Mesenchymal stem cell (in vitro differentiated cells and primary cell): Measurements from ENCODE around the gene PRKCD.

ENCODE experiments used
- DNase-seq: peaks from one replicate; pipeline ENCODE4 v3.0.0-alpha.2; 2013
- H2AFZ ChIP-seq: one replicate; pipeline ENCODE4 v1.6.1; 2013; ENCODE audit warnings: low read depth, mild to moderate bottlenecking, control low read depth, inconsistent platforms, low read length, moderate library complexity
- H2AK5ac ChIP-seq: 2 replicates; pipeline ENCODE4 v1.6.1; 2013; ENCODE audit warnings: low read length, moderate library complexity, mild to moderate bottlenecking, inconsistent platforms; ENCODE audit not compliant: severe bottlenecking
- H2BK120ac ChIP-seq: one replicate; pipeline ENCODE4 v1.6.1; 2013; ENCODE audit warnings: low read depth, mild to moderate bottlenecking, inconsistent platforms, low read length, moderate library complexity
- H2BK12ac ChIP-seq, 2 experiments: one replicate each; pipeline ENCODE4 v1.6.1; 2013; ENCODE audit warnings: inconsistent platforms in 2 of 2, low read length in 2 of 2, mild to moderate bottlenecking in 2 of 2, moderate library complexity in 2 of 2, control low read depth in 1 of 2
- H2BK15ac ChIP-seq: one replicate; pipeline ENCODE4 v1.6.1; 2013; ENCODE audit warnings: mild to moderate bottlenecking, low read depth, inconsistent platforms; ENCODE audit not compliant: poor library complexity, severe bottlenecking
- H2BK5ac ChIP-seq: 2 replicates; pipeline ENCODE4 v1.6.1; 2013; ENCODE audit warnings: low read depth, mild to moderate bottlenecking, low read length, control low read depth, inconsistent platforms; ENCODE audit not compliant: poor library complexity, severe bottlenecking
- H3K14ac ChIP-seq, 2 experiments: one replicate each; pipeline ENCODE4 v1.6.1; 2013; ENCODE audit warnings: inconsistent platforms in 2 of 2, low read length in 2 of 2, control low read depth in 1 of 2, mild to moderate bottlenecking in 1 of 2, moderate library complexity in 1 of 2
- H3K18ac ChIP-seq, 2 experiments: one replicate each; pipeline ENCODE4 v1.6.1; 2013; ENCODE audit warnings: inconsistent platforms in 2 of 2, low read length in 2 of 2, control low read depth in 1 of 2, low read depth in 1 of 2, mild to moderate bottlenecking in 1 of 2
- H3K23ac ChIP-seq, 2 experiments: one replicate each; pipeline ENCODE4 v1.6.1; 2013; ENCODE audit warnings: inconsistent platforms in 2 of 2, low read length in 2 of 2, mild to moderate bottlenecking in 2 of 2, moderate library complexity in 2 of 2, control low read depth in 1 of 2
- H3K27ac ChIP-seq: 2 replicates; pipeline ENCODE4 v1.5.1; 2013; ENCODE audit warnings: mild to moderate bottlenecking, moderate library complexity, low read length, control low read depth, inconsistent platforms; ENCODE audit not compliant: poor library complexity, severe bottlenecking
- H3K27me3 ChIP-seq, 2 experiments: 2 replicates each; pipeline versions ENCODE4 v1.6.1 to v1.7.0; 2013; ENCODE audit warnings: low read length in 2 of 2, mild to moderate bottlenecking in 2 of 2, moderate library complexity in 2 of 2, control low read depth in 1 of 2, inconsistent platforms in 1 of 2; ENCODE audit not compliant: control insufficient read depth in 1 of 2, insufficient read depth in 1 of 2
- H3K36me3 ChIP-seq, 2 experiments: 2 replicates each; pipeline versions ENCODE4 v1.6.1 to v1.7.0; 2013; ENCODE audit warnings: low read length in 2 of 2, control low read depth in 1 of 2, inconsistent platforms in 1 of 2, low read depth in 1 of 2, mild to moderate bottlenecking in 1 of 2; ENCODE audit not compliant: insufficient read depth in 2 of 2, control insufficient read depth in 1 of 2
- H3K4ac ChIP-seq, 2 experiments: one replicate each; pipeline ENCODE4 v1.6.1; 2013; ENCODE audit warnings: inconsistent platforms in 2 of 2, low read length in 2 of 2, mild to moderate bottlenecking in 2 of 2, moderate library complexity in 2 of 2, control low read depth in 1 of 2, low read depth in 1 of 2
- H3K4me1 ChIP-seq: 2 replicates; pipeline ENCODE4 v1.6.1; 2013; ENCODE audit warnings: low read depth, low read length, control low read depth; ENCODE audit not compliant: control insufficient read depth, insufficient read depth
- H3K4me2 ChIP-seq: 2 replicates; pipeline ENCODE4 v1.6.1; 2013; ENCODE audit warnings: low read length, mild to moderate bottlenecking, inconsistent platforms; ENCODE audit not compliant: poor library complexity, severe bottlenecking
- H3K4me3 ChIP-seq, 2 experiments: 2 replicates each; pipeline versions ENCODE4 v1.5.1 to v1.7.0; 2013; ENCODE audit warnings: low read length in 2 of 2, mild to moderate bottlenecking in 2 of 2, control low read depth in 1 of 2, low read depth in 1 of 2; ENCODE audit not compliant: insufficient read depth in 1 of 2
- H3K79me1 ChIP-seq: replicated peaks from 2 replicates; pipeline ENCODE4 v1.6.1; 2013; ENCODE audit warnings: mild to moderate bottlenecking, control low read depth, low read length, inconsistent platforms; ENCODE audit not compliant: poor library complexity, severe bottlenecking
- H3K9ac ChIP-seq: 2 replicates; pipeline ENCODE4 v1.7.0; 2013; ENCODE audit warnings: mild to moderate bottlenecking, low read length, moderate library complexity
- H3K9me3 ChIP-seq: 2 replicates; pipeline ENCODE4 v1.7.0; 2013; ENCODE audit warnings: mild to moderate bottlenecking, low read length; ENCODE audit not compliant: control insufficient read depth
- H4K8ac ChIP-seq: one replicate; pipeline ENCODE4 v1.6.1; 2013; ENCODE audit warnings: inconsistent platforms, mild to moderate bottlenecking, low read length, moderate library complexity
- H4K91ac ChIP-seq: one replicate; pipeline ENCODE4 v1.6.1; 2013; ENCODE audit warnings: mild to moderate bottlenecking, low read length, inconsistent platforms
- WGBS: methylation state at CpG from one replicate; pipeline ENCODE4 v1.1.7; 2013; ENCODE audit warnings: mixed read lengths; 5-methylcytosine and 5-hydroxymethylcytosine counted together

PRKCD gene

GRCh38 chr3:53226841-53227407 lies 65.9 kb downstream of the PRKCD start:
- 94% methylated on average over 13 of the region's 17 CpGs for WGBS
- no peak overlapping the region for H3K4ac ChIP-seq
- H3K4me1 ChIP-seq, result peaks cover under 1% of the 10 kb centered on the region
- H4K91ac ChIP-seq, result peak overlapping the region; percentile 39
- H3K4me3 ChIP-seq, result no peak overlapping the region
- no peak overlapping the region for H3K9ac ChIP-seq
- no peak overlapping the region for H3K18ac ChIP-seq
- H3K27ac ChIP-seq, result no peak overlapping the region
- DNase-seq, result no peak
- H2AK5ac ChIP-seq, result no peak overlapping the region
- no peak overlapping the region for H3K4me2 ChIP-seq
- no peak overlapping the region for H3K23ac ChIP-seq
- H3K79me1 ChIP-seq, result peaks cover 42% of the 10 kb centered on the region
- H4K8ac ChIP-seq, result no peak overlapping the region
- no peak overlapping the region for H3K14ac ChIP-seq
- no peak overlapping the region for H2BK15ac ChIP-seq
- H3K36me3 ChIP-seq, result peaks cover 100% of the 10 kb centered on the region in 2 experiments
- H2AFZ ChIP-seq, result no peak overlapping the region
- no peak overlapping the region for H2BK5ac ChIP-seq
- H3K27me3 ChIP-seq, result no peaks in the 10 kb centered on the region
- H3K9me3 ChIP-seq, result no peaks in the 10 kb centered on the region
- H2BK12ac ChIP-seq, result no peak overlapping the region
- no peak overlapping the region for H2BK120ac ChIP-seq

- H2AFZ ChIP-seq, result no peak overlapping the region
- no peaks in the 10 kb centered on the region for H3K9me3 ChIP-seq
- peaks cover 14% of the 10 kb centered on the region for H3K4me1 ChIP-seq
- no peak overlapping the region for H2BK15ac ChIP-seq
- no peaks in the 10 kb centered on the region for H3K27me3 ChIP-seq
- H3K36me3 ChIP-seq, result peaks cover 100% of the 10 kb centered on the region in 2 experiments
- no peak overlapping the region for H3K4me2 ChIP-seq
- WGBS, result 96% methylated on average over 23 of the region's 24 CpGs
- H3K9ac ChIP-seq, result no peak overlapping the region
- no peak overlapping the region for H3K4ac ChIP-seq
- peak overlapping the region; percentile 10 for H4K91ac ChIP-seq
- H3K18ac ChIP-seq, result no peak overlapping the region
- no peak overlapping the region for H2BK5ac ChIP-seq
- H3K27ac ChIP-seq, result no peak overlapping the region
- H2AK5ac ChIP-seq, result no peak overlapping the region
- H2BK120ac ChIP-seq, result no peak overlapping the region
- peak overlapping the region; percentile 14 for H4K8ac ChIP-seq
- no peak for DNase-seq
- no peak overlapping the region for H3K14ac ChIP-seq
- H3K4me3 ChIP-seq, result no peak overlapping the region
- peaks cover 51% of the 10 kb centered on the region for H3K79me1 ChIP-seq
- no peak overlapping the region for H2BK12ac ChIP-seq
- no peak overlapping the region for H3K23ac ChIP-seq
Observed at GRCh38 chr3:53227993-53228885, 67.2 kb downstream of the PRKCD start.

DNA sequence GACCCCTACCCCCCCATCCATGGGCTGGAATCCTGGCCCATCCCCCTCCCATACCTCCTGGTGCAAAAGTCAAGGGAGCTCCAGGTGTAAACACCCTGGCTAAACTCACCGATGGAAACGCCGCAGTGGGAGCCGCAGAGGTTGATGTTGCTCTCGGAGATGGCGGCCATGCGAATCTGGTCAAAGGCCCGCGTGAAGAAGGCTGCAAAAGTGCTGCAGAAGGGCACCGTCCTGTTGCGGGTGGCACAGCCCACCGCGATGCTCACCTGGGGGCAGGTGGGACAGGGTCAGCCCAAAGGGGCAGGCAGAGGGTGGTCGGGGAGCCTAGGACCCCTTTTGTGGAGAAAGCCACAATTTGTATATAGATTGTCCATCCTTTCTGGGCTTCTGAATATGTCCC lies 68.2 kb downstream of the PRKCD start:
- H3K4me2 ChIP-seq, result no peak overlapping the region
- H3K18ac ChIP-seq, result no peak overlapping the region
- no peaks in the 10 kb centered on the region for H3K27me3 ChIP-seq
- no peak overlapping the region for H3K14ac ChIP-seq
- H2BK12ac ChIP-seq, result no peak overlapping the region
- H2BK15ac ChIP-seq, result no peak overlapping the region
- DNase-seq, result no peak
- no peak overlapping the region for H3K4ac ChIP-seq
- no peak overlapping the region for H3K23ac ChIP-seq
- H2AFZ ChIP-seq, result no peak overlapping the region
- H3K9me3 ChIP-seq, result no peaks in the 10 kb centered on the region
- H3K9ac ChIP-seq, result no peak overlapping the region
- H3K4me3 ChIP-seq, result no peak overlapping the region
- no peak overlapping the region for H2BK120ac ChIP-seq
- H2AK5ac ChIP-seq, result no peak overlapping the region
- over 99% methylated on average over 13 of the region's 14 CpGs for WGBS
- H3K36me3 ChIP-seq, result peaks cover 96 to 100% of the 10 kb centered on the region in 2 experiments
- H2BK5ac ChIP-seq, result no peak overlapping the region
- H3K79me1 ChIP-seq, result peaks cover 56% of the 10 kb centered on the region
- peaks cover 19% of the 10 kb centered on the region for H3K4me1 ChIP-seq
- no peak overlapping the region for H3K27ac ChIP-seq
- H4K8ac ChIP-seq, result no peak overlapping the region
- no peak overlapping the region for H4K91ac ChIP-seq

DNA sequence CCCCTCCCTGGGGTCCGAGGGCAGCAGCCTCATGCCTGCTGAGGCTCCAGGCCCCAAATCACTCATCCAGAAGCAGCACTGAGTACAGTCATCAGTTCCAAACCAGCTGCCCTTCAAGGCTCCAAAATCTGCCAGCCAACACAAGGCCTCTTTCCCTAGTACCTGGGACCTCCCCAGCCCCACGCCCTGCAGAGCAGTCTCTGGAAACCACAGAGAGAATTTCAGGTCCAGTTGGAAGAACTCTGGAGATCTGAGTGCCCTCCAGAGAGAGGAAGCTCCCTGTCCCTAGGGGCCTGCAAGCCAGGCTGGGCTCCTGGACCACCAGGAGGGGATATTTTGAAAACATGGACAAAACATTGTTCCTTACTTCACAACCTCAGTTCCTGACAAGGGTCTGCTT lies 68.6 kb downstream of the PRKCD start:
- no peak overlapping the region for H2AK5ac ChIP-seq
- H4K8ac ChIP-seq, result no peak overlapping the region
- H3K9ac ChIP-seq, result no peak overlapping the region
- H3K27me3 ChIP-seq, result no peaks in the 10 kb centered on the region
- no peak overlapping the region for H3K18ac ChIP-seq
- no peak overlapping the region for H3K27ac ChIP-seq
- H2AFZ ChIP-seq, result no peak overlapping the region
- 95% methylated on average over 2 of the region's 2 CpGs for WGBS
- no peaks in the 10 kb centered on the region for H3K9me3 ChIP-seq
- no peak overlapping the region for H3K4ac ChIP-seq
- H3K4me3 ChIP-seq, result no peak overlapping the region
- no peak overlapping the region for H3K14ac ChIP-seq
- DNase-seq, result no peak
- H2BK15ac ChIP-seq, result no peak overlapping the region
- H3K23ac ChIP-seq, result no peak overlapping the region
- no peak overlapping the region for H3K4me2 ChIP-seq
- peaks cover 22% of the 10 kb centered on the region for H3K4me1 ChIP-seq
- no peak overlapping the region for H4K91ac ChIP-seq
- H2BK5ac ChIP-seq, result no peak overlapping the region
- H3K36me3 ChIP-seq, result peaks cover 96 to 100% of the 10 kb centered on the region in 2 experiments
- no peak overlapping the region for H2BK120ac ChIP-seq
- H3K79me1 ChIP-seq, result peaks cover 59% of the 10 kb centered on the region
- no peak overlapping the region for H2BK12ac ChIP-seq
